Right cardiac atrium (tissue), 5 donors: ENCODE data around the gene MESD. TPM values are rescaled to one million over a fixed set of nuclear protein-coding genes. Genes with fewer than 3 reads are reported as not detected.
A peak's percentile ranks its signal among the peaks of the same experiment; 100 is the strongest.

ENCODE experiments used
- ATAC-seq, 2 donors: fragments of 200-7000 bp; cut with Tn5 transposase; one replicate each; pipeline versions ENCODE4 v1.8.0 to v1.9.1; 2020; ENCODE audit warnings: moderate library complexity in 2 of 2, mild to moderate bottlenecking in 1 of 2
- DNase-seq, 3 donors: peaks; one replicate each; pipeline ENCODE4 v3.0.0-alpha.2; 2020
- H3K27ac ChIP-seq: one replicate; pipeline ENCODE4 v1.5.1; 2013; ENCODE audit warnings: mild to moderate bottlenecking, low read length, control low read depth, moderate library complexity
- H3K27me3 ChIP-seq: one replicate; pipeline ENCODE4 v1.6.1; 2013; ENCODE audit not compliant: control insufficient read depth, insufficient read depth
- H3K4me1 ChIP-seq: one replicate; pipeline ENCODE4 v1.6.1; 2013; ENCODE audit warnings: low read length; ENCODE audit not compliant: control insufficient read depth, insufficient read depth
- H3K4me3 ChIP-seq: one replicate; pipeline ENCODE4 v1.5.1; 2013; ENCODE audit warnings: low read length, control low read depth
- H3K9me3 ChIP-seq: one replicate; pipeline ENCODE4 v1.6.1; 2013; ENCODE audit warnings: low read length; ENCODE audit not compliant: control insufficient read depth
- WGBS: extraction: QIAGEN DNeasy Blood & Tissue Kit; methylation state at CpG from one replicate; pipeline ENCODE4 v1.1.7; 2013; 5-methylcytosine and 5-hydroxymethylcytosine counted together
- intact Hi-C, 4 donors: fragments of 100-400 bp; cut with DNase I; formaldehyde crosslinking; loops; one replicate each; pipeline versions ENCODE4 v1.11.0 to v1.14.0; 2022 to 2023
- polyA plus RNA-seq: library from polyadenylated mRNA; stranded (reverse); fragments of 200-250 nt; gene quantifications from one replicate; pipeline ENCODE4 v1.2.3, GENCODE V29; 2013
- total RNA-seq, 4 donors: library from RNA; stranded (reverse); fragmentation: NEBNext Ultra II Directional; extraction: Animal tissue kit (Norgen Biotek cat#: 25700); gene quantifications; one replicate each; pipeline ENCODE4 v1.2.1, GENCODE V29; 2021
- donor health status: healthy with polysubstance abuse.
- donor health status: DM: no; HTN: yes; CAD: no.
- donor health status: DM: no; HTN: no; CAD: no.
- donor health status: DM: no; HTN: yes; CAD: no; lungs with severe emphysema.
- donor health status: DM: yes; HTN: yes; CAD: no.

The MESD gene
- total and polyA plus RNA-seq, 5 donors, result 13.2 to 18.9 (median 16.4) TPM

DNA sequence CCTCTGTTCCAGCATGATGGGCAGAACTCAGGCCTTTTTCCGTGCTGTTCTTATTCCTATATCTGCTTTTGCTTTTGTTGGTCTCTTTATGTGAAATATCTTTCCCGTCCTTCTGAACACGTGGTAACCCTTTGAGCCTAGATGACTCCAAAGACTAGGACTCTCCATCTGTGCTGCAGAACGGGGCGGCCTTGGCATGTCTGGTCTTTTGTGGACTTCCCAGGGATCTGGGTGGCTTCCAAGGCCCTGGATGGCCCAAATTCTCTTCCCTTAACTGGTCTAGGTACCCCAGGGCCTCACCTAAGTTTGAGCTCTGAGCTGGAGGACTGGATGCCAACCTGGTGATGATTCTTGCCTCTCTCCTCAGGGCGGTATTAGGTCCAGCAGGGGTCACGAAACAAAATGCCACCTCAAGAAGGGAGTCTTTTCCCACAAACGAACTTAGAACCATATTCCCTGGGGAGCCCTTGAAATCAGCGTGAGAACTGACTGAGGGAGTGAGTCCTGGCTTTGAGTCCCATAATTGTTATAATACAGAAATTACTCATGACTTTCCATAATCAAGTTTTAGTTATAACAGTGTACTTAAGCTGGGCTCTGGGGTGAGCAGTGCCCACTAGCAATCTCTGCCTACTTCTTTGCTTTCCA, 25.0 kb upstream of the MESD start:
- intact Hi-C loops, result no loop called here
- H3K27ac ChIP-seq, result no peak overlapping the region

GRCh38 chr15:81013396-81013929, 23.8 kb upstream of the MESD start:
- ATAC-seq (no peak), DNase-seq (no peak)
- WGBS, result 85% methylated on average over 4 of the region's 4 CpGs
- Histone ChIP-seq H3K4me1 (peaks cover 10% of the 10 kb centered on the region), H3K4me3 (no peak overlapping the region), H3K27me3 (no peaks in the 10 kb centered on the region), H3K27ac (no peak overlapping the region), H3K9me3 (no peaks in the 10 kb centered on the region)
- intact Hi-C loops, result no loop called here

More for the DNA sequence above, 25.0 kb upstream of the MESD start:
- DNase-seq (peak in 1 of 3 donors; percentile 62), ATAC-seq (peak in 1 of 2 donors; percentile 31)
- Histone ChIP-seq H3K4me1 (peaks cover 10% of the 10 kb centered on the region), H3K27me3 (no peaks in the 10 kb centered on the region), H3K9me3 (no peaks in the 10 kb centered on the region), H3K4me3 (no peak overlapping the region)
- WGBS, result 69% methylated on average over 9 of the region's 9 CpGs

GRCh38 chr15:81012588-81012987, 23.0 kb upstream of the MESD start:
- peak in 1 of 3 donors; percentile 66 for DNase-seq
- intact Hi-C loops, result no loop called here
- H3K27ac ChIP-seq, result no peak overlapping the region
- H3K4me3 ChIP-seq, result no peak overlapping the region
- no peaks in the 10 kb centered on the region for H3K27me3 ChIP-seq
- no peaks in the 10 kb centered on the region for H3K9me3 ChIP-seq
- H3K4me1 ChIP-seq, result peaks cover 10% of the 10 kb centered on the region
- WGBS, result 95% methylated on average over 2 of the region's 2 CpGs
- ATAC-seq, result no peak

- Histone ChIP-seq H3K9me3 (no peaks in the 10 kb centered on the region), H3K4me3 (no peak overlapping the region), H3K27me3 (no peaks in the 10 kb centered on the region), H3K4me1 (peaks cover 10% of the 10 kb centered on the region), H3K27ac (no peak overlapping the region)
- DNase-seq (no peak), ATAC-seq (peak in 1 of 2 donors; percentile 58)
- intact Hi-C loops, result no loop called here
These were observed 22.0 kb upstream of the MESD start for GRCh38 chr15:81011593-81011992.

GRCh38 chr15:81010086-81010485, 20.5 kb upstream of the MESD start:
- Histone ChIP-seq H3K4me1 (peaks cover 8% of the 10 kb centered on the region), H3K9me3 (no peaks in the 10 kb centered on the region), H3K4me3 (no peak overlapping the region), H3K27me3 (no peaks in the 10 kb centered on the region), H3K27ac (no peak overlapping the region)
- DNase-seq (no peak), ATAC-seq (no peak)
- intact Hi-C loops, result no loop called here
- WGBS, result 65% methylated on average over 4 of the region's 4 CpGs

DNA sequence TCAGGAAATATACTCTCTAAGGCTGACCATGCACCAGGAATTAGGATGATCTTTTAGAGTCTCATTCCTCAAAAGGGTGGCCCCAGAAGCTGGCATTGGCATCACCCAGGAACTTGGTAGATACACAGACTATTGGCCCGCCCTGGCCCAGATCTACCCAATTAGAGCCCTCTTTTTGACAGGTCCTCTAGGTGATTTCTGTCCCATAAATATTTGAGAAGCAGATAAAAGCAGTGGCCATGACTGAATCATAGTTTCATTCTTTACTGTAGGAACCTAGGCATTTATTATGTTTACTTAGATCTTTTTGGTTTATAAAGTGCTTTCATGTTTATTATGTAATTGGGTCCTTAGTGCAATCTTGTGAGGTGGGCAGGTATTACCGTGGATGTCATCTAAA, 18.7 kb upstream of the MESD start:
- intact Hi-C loops, result loop anchor here in 2 of 4 donors (10.0 kb wide), 1 partner anchor 86 kb away; no protein-coding TSS in a partner anchor
- ATAC-seq (no peak), DNase-seq (no peak)
- Histone ChIP-seq H3K9me3 (no peaks in the 10 kb centered on the region), H3K4me1 (no peaks in the 10 kb centered on the region), H3K4me3 (no peak overlapping the region), H3K27ac (no peak overlapping the region), H3K27me3 (no peaks in the 10 kb centered on the region)
- WGBS, result 97% methylated on average over 2 of the region's 2 CpGs

DNA sequence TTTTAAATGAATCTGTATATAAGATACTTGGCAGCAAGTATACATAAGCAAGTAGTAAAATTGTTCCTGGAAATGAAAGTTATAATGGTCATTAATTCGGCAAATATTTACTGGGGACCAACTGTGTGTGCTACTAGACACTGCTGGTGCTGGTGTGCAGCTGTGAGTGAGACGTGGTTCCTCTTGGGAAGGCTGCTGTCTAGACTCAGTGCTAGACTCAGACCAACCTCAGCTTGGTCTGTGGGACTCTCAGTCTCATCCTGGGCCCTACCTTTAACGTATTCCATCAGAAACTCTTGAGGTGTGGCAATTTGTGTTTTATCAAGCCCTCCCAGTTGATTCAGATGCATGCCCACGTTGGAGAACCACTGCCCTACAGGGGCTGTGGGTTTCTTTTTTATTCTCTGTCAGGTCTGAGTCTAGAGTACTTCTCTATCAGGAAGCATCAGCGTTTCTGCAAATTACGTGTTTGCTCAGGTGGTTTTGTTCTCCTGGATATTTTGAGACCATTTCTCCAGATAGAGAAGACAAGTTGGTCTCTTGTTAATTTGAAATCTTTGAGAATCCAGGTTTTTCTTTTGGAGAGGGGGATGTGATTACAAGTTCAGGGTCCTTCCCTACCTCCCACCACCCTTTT, 17.9 kb upstream of the MESD start:
- no peaks in the 10 kb centered on the region for H3K9me3 ChIP-seq
- no peak for ATAC-seq
- H3K27ac ChIP-seq, result no peak overlapping the region
- WGBS, result 76% methylated on average over 6 of the region's 6 CpGs
- no peaks in the 10 kb centered on the region for H3K27me3 ChIP-seq
- DNase-seq, result no peak
- no peaks in the 10 kb centered on the region for H3K4me1 ChIP-seq
- H3K4me3 ChIP-seq, result no peak overlapping the region
- intact Hi-C loops, result loop anchor here in 2 of 4 donors (10.0 kb wide), 1 partner anchor 87 kb away; no protein-coding TSS in a partner anchor

GRCh38 chr15:81006124-81006523, 16.5 kb upstream of the MESD start:
- no peak for DNase-seq
- Histone ChIP-seq H3K27me3 (no peaks in the 10 kb centered on the region), H3K4me1 (no peaks in the 10 kb centered on the region), H3K27ac (no peak overlapping the region), H3K4me3 (no peak overlapping the region), H3K9me3 (no peaks in the 10 kb centered on the region)
- 95% methylated on average over 1 of the region's 1 CpG for WGBS
- ATAC-seq, result no peak
- intact Hi-C loops, result loop anchor here in 2 of 4 donors (10.0 kb wide), 1 partner anchor 89 kb away; no protein-coding TSS in a partner anchor

- intact Hi-C loops, result loop anchor here in 3 of 4 donors (5.0 to 10.0 kb wide), 2 partner anchors 92 to 94 kb away; no protein-coding TSS in a partner anchor
- WGBS, result 73% methylated on average over 19 of the region's 19 CpGs
- DNase-seq, result peak in 2 of 3 donors; percentile 35 to 65
- peak in 1 of 2 donors; percentile 1 for ATAC-seq
- H3K9me3 ChIP-seq, result no peaks in the 10 kb centered on the region
- H3K4me1 ChIP-seq, result no peaks in the 10 kb centered on the region
- H3K27me3 ChIP-seq, result no peaks in the 10 kb centered on the region
- H3K27ac ChIP-seq, result no peak overlapping the region
- no peak overlapping the region for H3K4me3 ChIP-seq
These were observed 13.4 kb upstream of the MESD start for GRCh38 chr15:81003097-81003350.

DNA sequence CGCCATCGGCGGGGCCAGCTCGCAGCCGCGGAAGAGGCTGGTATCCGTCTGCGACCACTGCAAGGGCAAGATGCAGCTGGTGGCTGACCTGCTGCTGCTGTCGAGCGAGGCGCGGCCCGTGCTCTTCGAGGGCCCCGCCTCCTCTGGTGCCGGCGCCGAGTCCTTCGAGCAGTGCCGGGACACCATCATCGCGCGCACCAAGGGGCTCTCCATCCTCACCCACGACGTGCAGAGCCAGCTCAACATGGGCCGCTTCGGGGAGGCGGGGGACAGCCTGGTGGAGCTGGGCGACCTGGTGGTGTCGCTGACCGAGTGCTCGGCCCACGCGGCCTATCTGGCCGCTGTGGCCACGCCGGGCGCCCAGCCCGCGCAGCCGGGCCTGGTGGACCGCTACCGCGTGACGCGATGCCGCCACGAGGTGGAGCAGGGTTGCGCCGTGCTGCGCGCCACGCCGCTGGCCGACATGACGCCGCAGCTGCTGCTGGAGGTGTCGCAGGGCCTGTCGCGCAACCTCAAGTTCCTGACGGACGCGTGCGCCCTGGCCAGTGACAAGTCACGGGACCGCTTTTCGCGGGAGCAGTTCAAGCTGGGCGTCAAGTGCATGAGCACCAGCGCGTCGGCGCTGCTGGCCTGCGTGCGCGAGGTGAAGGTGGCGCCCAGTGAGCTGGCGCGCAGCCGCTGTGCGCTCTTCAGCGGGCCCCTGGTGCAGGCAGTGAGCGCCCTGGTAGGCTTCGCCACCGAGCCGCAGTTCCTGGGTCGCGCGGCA, 12.9 kb upstream of the MESD start:
- Histone ChIP-seq H3K27ac (peak overlapping the region; percentile 92), H3K9me3 (no peaks in the 10 kb centered on the region), H3K27me3 (no peaks in the 10 kb centered on the region), H3K4me3 (peak overlapping the region; percentile 87), H3K4me1 (no peaks in the 10 kb centered on the region)
- DNase-seq (peak; percentile 38 to 74 (median 74)), ATAC-seq (peak in 1 of 2 donors; percentile 5)
- intact Hi-C loops, result loop anchor here in 3 of 4 donors (5.0 to 10.0 kb wide), 2 partner anchors 92 to 95 kb away; no protein-coding TSS in a partner anchor
- WGBS, result 47% methylated on average over 89 of the region's 89 CpGs

DNA sequence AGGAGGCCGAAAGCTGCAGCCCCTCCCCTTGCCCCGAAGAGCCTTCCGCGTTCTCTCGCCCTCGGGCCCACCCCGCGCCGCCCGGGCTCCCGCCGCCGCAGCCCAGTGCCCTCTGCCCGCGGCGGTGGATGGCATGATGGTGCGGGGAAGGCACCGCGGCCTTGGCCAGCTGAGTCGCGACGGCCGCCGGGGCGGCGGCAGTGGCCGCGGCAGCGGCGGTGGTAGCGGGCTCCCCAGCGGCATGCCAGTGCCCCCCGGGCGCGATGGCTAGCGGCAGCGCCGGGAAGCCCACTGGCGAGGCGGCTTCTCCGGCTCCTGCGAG, 12.4 kb upstream of the MESD start:
- Histone ChIP-seq H3K27ac (peak overlapping the region; percentile 92), H3K4me1 (no peaks in the 10 kb centered on the region), H3K4me3 (peak overlapping the region; percentile 87), H3K27me3 (no peaks in the 10 kb centered on the region), H3K9me3 (no peaks in the 10 kb centered on the region)
- ATAC-seq, result peak in 1 of 2 donors; percentile 18
- intact Hi-C loops, result loop anchor here in 3 of 4 donors (5.0 to 10.0 kb wide), 2 partner anchors 93 to 95 kb away; no protein-coding TSS in a partner anchor
- no peak for DNase-seq
- WGBS, result 3% methylated on average over 42 of the region's 42 CpGs
